Parathyroid adenoma (tissue), 2 donors: Measurements from ENCODE around the gene FAM184A.

Source experiments
- H2AFZ ChIP-seq: fragments of 300-600 bp; sonication (generic); one replicate; pipeline ENCODE4 v1.7.0; 2017; ENCODE audit warnings: antibody characterized with exemption, mild to moderate bottlenecking
- H3K27ac ChIP-seq: fragments of 300-600 bp; sonication (generic); one replicate; pipeline ENCODE4 v1.7.0; 2017
- H3K27me3 ChIP-seq: fragments of 300-600 bp; sonication (generic); one replicate; pipeline ENCODE4 v1.7.0; 2017; ENCODE audit warnings: low read length; ENCODE audit not compliant: control insufficient read depth, insufficient read depth
- H3K36me3 ChIP-seq: fragments of 300-600 bp; sonication (generic); one replicate; pipeline ENCODE4 v1.7.0; 2017; ENCODE audit warnings: low read length; ENCODE audit not compliant: control insufficient read depth, insufficient read depth
- H3K4me1 ChIP-seq: fragments of 300-600 bp; sonication (generic); one replicate; pipeline ENCODE4 v1.7.0; 2017; ENCODE audit warnings: control low read depth
- H3K4me2 ChIP-seq: fragments of 300-600 bp; sonication (generic); one replicate; pipeline ENCODE4 v1.7.0; 2017; ENCODE audit warnings: low read length
- H3K4me3 ChIP-seq: fragments of 300-600 bp; sonication (generic); one replicate; pipeline ENCODE4 v1.7.0; 2017; ENCODE audit warnings: low read depth, low read length
- H3K79me2 ChIP-seq: fragments of 300-600 bp; sonication (generic); one replicate; pipeline ENCODE4 v1.7.0; 2017; ENCODE audit warnings: control low read depth
- H3K9ac ChIP-seq: fragments of 300-600 bp; sonication (generic); one replicate; pipeline ENCODE4 v1.7.0; 2017; ENCODE audit warnings: mild to moderate bottlenecking
- H3K9me3 ChIP-seq: fragments of 300-600 bp; sonication (generic); one replicate; pipeline ENCODE4 v1.7.0; 2017; ENCODE audit warnings: low read length; ENCODE audit not compliant: control insufficient read depth
- TF ChIP-seq, protein P1 (sequence below): fragments of 300-600 bp; sonication (generic); IDR thresholded peaks from one replicate; pipeline ENCODE4 v1.7.0; 2017; ENCODE audit warnings: antibody characterized with exemption, mild to moderate bottlenecking
- donor health status: primary hyperparathyroidism.

The FAM184A gene, protein sequence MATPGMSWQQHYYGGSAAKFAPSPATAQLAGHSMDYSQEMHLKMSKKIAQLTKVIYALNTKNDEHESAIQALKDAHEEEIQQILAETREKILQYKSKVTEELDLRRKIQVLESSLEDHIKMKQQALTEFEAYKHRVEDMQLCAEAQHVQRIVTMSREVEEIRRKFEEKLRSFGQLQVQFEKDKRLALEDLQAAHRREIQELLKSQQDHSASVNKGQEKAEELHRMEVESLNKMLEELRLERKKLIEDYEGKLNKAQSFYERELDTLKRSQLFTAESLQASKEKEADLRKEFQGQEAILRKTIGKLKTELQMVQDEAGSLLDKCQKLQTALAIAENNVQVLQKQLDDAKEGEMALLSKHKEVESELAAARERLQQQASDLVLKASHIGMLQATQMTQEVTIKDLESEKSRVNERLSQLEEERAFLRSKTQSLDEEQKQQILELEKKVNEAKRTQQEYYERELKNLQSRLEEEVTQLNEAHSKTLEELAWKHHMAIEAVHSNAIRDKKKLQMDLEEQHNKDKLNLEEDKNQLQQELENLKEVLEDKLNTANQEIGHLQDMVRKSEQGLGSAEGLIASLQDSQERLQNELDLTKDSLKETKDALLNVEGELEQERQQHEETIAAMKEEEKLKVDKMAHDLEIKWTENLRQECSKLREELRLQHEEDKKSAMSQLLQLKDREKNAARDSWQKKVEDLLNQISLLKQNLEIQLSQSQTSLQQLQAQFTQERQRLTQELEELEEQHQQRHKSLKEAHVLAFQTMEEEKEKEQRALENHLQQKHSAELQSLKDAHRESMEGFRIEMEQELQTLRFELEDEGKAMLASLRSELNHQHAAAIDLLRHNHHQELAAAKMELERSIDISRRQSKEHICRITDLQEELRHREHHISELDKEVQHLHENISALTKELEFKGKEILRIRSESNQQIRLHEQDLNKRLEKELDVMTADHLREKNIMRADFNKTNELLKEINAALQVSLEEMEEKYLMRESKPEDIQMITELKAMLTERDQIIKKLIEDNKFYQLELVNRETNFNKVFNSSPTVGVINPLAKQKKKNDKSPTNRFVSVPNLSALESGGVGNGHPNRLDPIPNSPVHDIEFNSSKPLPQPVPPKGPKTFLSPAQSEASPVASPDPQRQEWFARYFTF

GRCh38 chr6:119078376-119079282 is at the start of gene FAM184A:
FAM184A (minus strand) TSS chr6:119078664; CDS start chr6:119078299, 365 bp downstream.
- H3K4me3 ChIP-seq, result peak within 1 kb of the TSS; percentile 71
- H3K4me2 ChIP-seq, result peak within 1 kb of the TSS; percentile 81
- no peaks in the 10 kb centered on the region for H3K36me3 ChIP-seq
- H2AFZ ChIP-seq, result peak within 1 kb of the TSS; percentile 99
- peaks cover 5% of the 10 kb centered on the region for H3K4me1 ChIP-seq
- TF ChIP-seq, protein P1, sequence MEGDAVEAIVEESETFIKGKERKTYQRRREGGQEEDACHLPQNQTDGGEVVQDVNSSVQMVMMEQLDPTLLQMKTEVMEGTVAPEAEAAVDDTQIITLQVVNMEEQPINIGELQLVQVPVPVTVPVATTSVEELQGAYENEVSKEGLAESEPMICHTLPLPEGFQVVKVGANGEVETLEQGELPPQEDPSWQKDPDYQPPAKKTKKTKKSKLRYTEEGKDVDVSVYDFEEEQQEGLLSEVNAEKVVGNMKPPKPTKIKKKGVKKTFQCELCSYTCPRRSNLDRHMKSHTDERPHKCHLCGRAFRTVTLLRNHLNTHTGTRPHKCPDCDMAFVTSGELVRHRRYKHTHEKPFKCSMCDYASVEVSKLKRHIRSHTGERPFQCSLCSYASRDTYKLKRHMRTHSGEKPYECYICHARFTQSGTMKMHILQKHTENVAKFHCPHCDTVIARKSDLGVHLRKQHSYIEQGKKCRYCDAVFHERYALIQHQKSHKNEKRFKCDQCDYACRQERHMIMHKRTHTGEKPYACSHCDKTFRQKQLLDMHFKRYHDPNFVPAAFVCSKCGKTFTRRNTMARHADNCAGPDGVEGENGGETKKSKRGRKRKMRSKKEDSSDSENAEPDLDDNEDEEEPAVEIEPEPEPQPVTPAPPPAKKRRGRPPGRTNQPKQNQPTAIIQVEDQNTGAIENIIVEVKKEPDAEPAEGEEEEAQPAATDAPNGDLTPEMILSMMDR, result peak; percentile 37
- H3K27ac ChIP-seq, result peak within 1 kb of the TSS; percentile 71
- no peak within 1 kb of the TSS for H3K9ac ChIP-seq
- no peaks in the 10 kb centered on the region for H3K9me3 ChIP-seq
- H3K27me3 ChIP-seq, result no peaks in the 10 kb centered on the region
- H3K79me2 ChIP-seq, result no peaks in the 10 kb centered on the region

DNA sequence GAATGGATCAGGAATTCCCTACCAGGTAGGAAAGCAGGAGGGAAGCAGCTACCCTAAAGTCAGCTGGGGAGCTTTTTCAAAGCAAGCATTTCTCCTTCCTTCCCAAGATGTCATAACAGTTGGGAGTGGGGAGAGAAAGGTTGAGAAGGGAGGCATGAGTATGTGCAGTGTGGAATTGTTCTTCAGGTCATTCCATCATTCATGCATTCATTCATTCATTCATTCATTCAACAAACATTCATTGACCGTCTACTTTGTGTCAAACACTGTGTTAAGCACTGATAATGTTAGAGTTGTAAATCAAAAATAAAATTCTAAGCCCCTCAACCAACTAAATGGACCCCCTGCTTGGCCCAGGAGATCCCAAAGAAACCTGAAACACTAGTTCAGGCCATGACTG is 49.2 kb upstream of the FAM184A start:
- H3K27me3 ChIP-seq, result no peaks in the 10 kb centered on the region
- no peaks in the 10 kb centered on the region for H3K36me3 ChIP-seq
- no peak overlapping the region for H3K4me2 ChIP-seq
- no peak overlapping the region for H3K9ac ChIP-seq
- H3K4me1 ChIP-seq, result no peaks in the 10 kb centered on the region
- no peak overlapping the region for H2AFZ ChIP-seq
- H3K27ac ChIP-seq, result no peak overlapping the region
- no peak overlapping the region for H3K4me3 ChIP-seq
- H3K9me3 ChIP-seq, result no peaks in the 10 kb centered on the region
- no peaks in the 10 kb centered on the region for H3K79me2 ChIP-seq
- TF ChIP-seq, protein P1, result no peak

DNA sequence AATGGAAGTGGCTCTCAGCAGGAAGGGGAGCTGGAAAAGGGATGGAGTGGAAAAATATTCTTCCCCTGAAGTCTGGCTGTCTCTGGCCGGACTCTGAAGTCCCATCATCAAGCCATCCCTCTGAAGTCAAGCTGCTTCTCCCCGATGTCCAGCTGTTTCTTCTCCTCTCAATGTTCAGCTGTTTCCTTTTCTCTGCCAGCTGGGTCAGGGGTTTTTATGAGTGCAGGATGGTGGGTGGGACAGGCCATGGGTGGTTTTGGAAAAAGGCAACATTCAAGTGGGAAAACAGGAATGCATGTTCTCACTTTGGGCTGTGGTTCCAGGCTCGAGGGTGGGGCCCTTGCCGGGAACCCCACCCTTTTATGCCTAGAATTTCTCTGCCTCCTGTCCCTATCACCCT is 48.4 kb upstream of the FAM184A start:
- H3K4me2 ChIP-seq, result no peak overlapping the region
- H3K4me3 ChIP-seq, result no peak overlapping the region
- no peaks in the 10 kb centered on the region for H3K4me1 ChIP-seq
- H3K79me2 ChIP-seq, result no peaks in the 10 kb centered on the region
- H3K36me3 ChIP-seq, result no peaks in the 10 kb centered on the region
- no peak overlapping the region for H3K9ac ChIP-seq
- no peak overlapping the region for H2AFZ ChIP-seq
- H3K9me3 ChIP-seq, result no peaks in the 10 kb centered on the region
- H3K27me3 ChIP-seq, result no peaks in the 10 kb centered on the region
- no peak overlapping the region for H3K27ac ChIP-seq
- TF ChIP-seq, protein P1, result no peak

DNA sequence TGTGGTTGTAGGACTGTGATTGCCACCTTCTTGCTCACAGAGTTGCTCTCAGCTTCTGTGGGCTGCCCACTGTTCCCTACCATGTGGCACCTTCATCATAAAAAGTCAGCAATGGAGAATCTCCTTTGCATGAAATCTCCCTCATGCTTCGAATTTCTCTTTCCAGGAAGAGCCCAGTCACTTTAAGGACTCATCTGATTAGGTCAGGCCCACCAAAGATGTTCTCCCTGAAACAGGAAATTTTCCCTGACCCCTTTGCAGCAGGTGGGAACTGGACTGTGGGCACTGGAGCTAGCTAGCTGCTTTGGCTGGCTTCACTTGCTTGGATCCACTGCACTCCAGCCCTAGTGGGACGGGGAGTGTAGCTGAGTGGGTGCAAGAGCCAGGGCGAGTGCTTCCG is 47.7 kb upstream of the FAM184A start:
- Histone ChIP-seq H3K27ac (no peak overlapping the region), H2AFZ (no peak overlapping the region), H3K9ac (no peak overlapping the region), H3K9me3 (no peaks in the 10 kb centered on the region), H3K4me2 (no peak overlapping the region), H3K4me1 (no peaks in the 10 kb centered on the region), H3K4me3 (no peak overlapping the region), H3K36me3 (no peaks in the 10 kb centered on the region), H3K79me2 (no peaks in the 10 kb centered on the region), H3K27me3 (no peaks in the 10 kb centered on the region)
- TF ChIP-seq, protein P1, result no peak
